Loucy (cell line): ENCODE measurements around the gene ATP11A.

Experiments
- EZH2phosphoT487 ChIP-seq: fragments of 200-600 bp; IDR thresholded peaks from 2 replicates; pipeline ENCODE4 v1.6.1; 2018; ENCODE audit warnings: antibody characterized with exemption, mild to moderate bottlenecking, moderate library complexity, borderline replicate concordance
- TF ChIP-seq, protein P1 (sequence below): fragments of 200-600 bp; sonication (generic); conservative IDR thresholded peaks from 2 replicates; pipeline ENCODE4 v1.5.1; 2014; ENCODE audit warnings: mild to moderate bottlenecking, antibody characterized with exemption, low read length

DNA sequence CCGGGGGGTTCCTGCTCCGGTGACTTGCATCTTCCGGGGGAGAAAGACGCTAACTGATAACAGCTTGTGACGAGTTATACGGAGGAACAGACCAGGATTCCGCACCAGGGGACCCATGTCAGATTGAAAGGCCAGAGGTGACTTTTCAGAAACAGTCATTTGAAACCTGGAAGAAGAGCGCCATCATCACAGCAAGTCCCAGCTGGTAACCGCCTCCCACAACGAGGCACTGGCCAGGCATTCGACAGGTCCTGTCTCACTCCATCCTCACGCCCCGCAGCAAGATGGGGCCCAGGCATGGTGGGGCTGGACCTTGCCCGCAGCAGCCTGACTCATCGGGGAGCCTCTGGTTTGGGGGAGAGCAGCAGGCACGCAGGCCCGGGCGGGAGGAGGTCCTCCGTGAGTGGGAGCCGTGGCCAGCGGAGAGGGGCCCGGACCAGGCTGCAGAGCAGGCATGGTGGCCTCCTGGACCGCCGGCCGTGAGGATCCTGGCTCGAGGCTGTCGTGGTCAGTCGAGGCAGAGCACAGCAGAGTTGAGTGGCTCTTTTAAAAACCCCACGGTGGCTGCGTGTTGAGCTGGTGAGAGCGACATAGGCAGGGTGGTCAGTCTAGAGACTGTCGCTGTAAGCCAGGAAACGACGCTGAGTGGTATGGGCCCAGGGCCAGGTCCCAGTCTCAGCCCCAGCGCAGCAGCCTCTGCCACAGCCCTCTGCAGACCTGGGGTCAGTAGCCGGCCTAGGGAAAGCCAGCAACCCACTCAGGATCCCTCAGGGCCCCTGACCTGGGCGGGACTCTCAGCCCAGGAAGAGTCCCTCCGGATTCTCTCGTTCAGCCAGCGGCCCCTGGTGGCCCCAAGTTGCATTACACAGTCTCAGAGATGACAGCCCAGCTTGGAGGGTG lies 184.3 kb downstream of the ATP11A start:
- TF ChIP-seq, protein P1, sequence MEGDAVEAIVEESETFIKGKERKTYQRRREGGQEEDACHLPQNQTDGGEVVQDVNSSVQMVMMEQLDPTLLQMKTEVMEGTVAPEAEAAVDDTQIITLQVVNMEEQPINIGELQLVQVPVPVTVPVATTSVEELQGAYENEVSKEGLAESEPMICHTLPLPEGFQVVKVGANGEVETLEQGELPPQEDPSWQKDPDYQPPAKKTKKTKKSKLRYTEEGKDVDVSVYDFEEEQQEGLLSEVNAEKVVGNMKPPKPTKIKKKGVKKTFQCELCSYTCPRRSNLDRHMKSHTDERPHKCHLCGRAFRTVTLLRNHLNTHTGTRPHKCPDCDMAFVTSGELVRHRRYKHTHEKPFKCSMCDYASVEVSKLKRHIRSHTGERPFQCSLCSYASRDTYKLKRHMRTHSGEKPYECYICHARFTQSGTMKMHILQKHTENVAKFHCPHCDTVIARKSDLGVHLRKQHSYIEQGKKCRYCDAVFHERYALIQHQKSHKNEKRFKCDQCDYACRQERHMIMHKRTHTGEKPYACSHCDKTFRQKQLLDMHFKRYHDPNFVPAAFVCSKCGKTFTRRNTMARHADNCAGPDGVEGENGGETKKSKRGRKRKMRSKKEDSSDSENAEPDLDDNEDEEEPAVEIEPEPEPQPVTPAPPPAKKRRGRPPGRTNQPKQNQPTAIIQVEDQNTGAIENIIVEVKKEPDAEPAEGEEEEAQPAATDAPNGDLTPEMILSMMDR: peak; percentile 77
- no peak for TF ChIP-seq EZH2phosphoT487
